ENCODE results near the gene DHX32. TPM values are rescaled to one million over a fixed set of nuclear protein-coding genes. Genes with fewer than 3 reads are reported as not detected.

The DHX32 gene
- total RNA-seq, 1 experiment from 2014 or later, result 12.0 TPM

DNA sequence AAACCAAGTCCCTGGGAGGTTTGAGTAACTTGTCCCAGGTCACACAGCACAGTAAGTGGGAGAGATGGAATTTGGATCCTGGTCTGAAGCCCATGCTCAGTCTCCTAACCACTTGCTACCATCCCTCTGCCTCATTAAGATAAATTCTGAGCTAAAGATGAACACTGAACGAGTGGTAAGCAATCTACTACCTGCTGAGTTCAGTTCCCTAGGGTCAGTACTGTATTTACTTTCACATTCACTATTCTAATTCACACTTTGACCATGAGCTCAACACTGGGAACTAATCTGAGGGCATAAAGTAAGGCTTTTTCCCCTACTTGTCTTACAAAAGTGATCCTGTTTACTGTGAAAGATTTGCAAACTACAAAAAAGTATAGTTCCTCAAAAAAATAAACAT is 60.4 kb downstream of the DHX32 start:
- Mint-ChIP-seq H3K27ac (no peak overlapping the region), H3K36me3 (ENCODE audit: insufficient read depth in 1 of 3, low read depth in 3 of 3) (peaks cover 0 to 4% (median under 1%) of the 10 kb centered on the region in 3 experiments; a peak in 3 of 7 replicates), H3K27me3 (ENCODE audit: low read depth) (no peaks in the 10 kb centered on the region), H3K4me3 (no peak overlapping the region), H3K4me1 (peaks cover 5 to 6% of the 10 kb centered on the region in 2 experiments), H3K9me3 (no peaks in the 10 kb centered on the region)
- WGBS (ENCODE audit: extremely low coverage, insufficient read length, low lambda C conversion rate), result no CpG with 5 or more reads among the region's 1 CpG
- Histone ChIP-seq H2BK120ac (ENCODE audit: low read depth, low read length, poor library complexity, severe bottlenecking) (no peak overlapping the region), H3K27ac (ENCODE audit: insufficient read length, low read depth, low read length) (no peak overlapping the region), H2AFZ (ENCODE audit: low read length) (no peak overlapping the region), H4K91ac (ENCODE audit: insufficient read length, low read depth, low read length) (no peak overlapping the region), H3K14ac (ENCODE audit: insufficient read depth, low read length) (no peak overlapping the region), H2BK5ac (ENCODE audit: insufficient read length, low read length) (no peak overlapping the region), H3K23me2 (ENCODE audit: insufficient read length, low read depth, low read length, poor library complexity, severe bottlenecking) (no peaks in the 10 kb centered on the region), H2BK20ac (ENCODE audit: low read depth, low read length, poor library complexity, severe bottlenecking) (no peak overlapping the region), H2BK15ac (ENCODE audit: low read depth, low read length) (no peak overlapping the region), H3K18ac (ENCODE audit: insufficient read length, low read depth, low read length) (no peak overlapping the region), H3K4me1 (ENCODE audit: insufficient read depth, low read length) (0 out of 2 replicates have a peak, but pooled peaks cover 2% of the 10 kb centered on the region), H3K9me3 (ENCODE audit: control insufficient read depth, low read depth, low read length) (no peaks in the 10 kb centered on the region), H2BK12ac (ENCODE audit: insufficient read length, low read depth, low read length) (no peak overlapping the region), H4K8ac (replicated peaks; ENCODE audit: insufficient read length, low read depth, low read length) (no peak overlapping the region), H3K56ac (ENCODE audit: insufficient read length, low read depth, low read length) (no peak overlapping the region), H4K20me1 (ENCODE audit: control insufficient read depth, insufficient read depth, insufficient read length) (no peaks in the 10 kb centered on the region), H3T11ph (ENCODE audit: low read length) (no peak overlapping the region), H3K23ac (ENCODE audit: insufficient read length, low read depth, low read length) (no peak overlapping the region), H3K4ac (ENCODE audit: low read depth, low read length) (no peak overlapping the region), H3K27me3 (ENCODE audit: insufficient read depth, low read length) (no peaks in the 10 kb centered on the region), H3K9ac (ENCODE audit: extremely low read depth, insufficient read length, low read length) (no peak overlapping the region), H2AK5ac (ENCODE audit: insufficient read length, low read length) (no peak overlapping the region), H4K5ac (ENCODE audit: insufficient read length, low read depth, low read length) (no peak overlapping the region), H3K4me2 (ENCODE audit: insufficient read depth, insufficient read length, low read length) (no peak overlapping the region), H3K79me1 (ENCODE audit: insufficient read depth, low read depth, low read length, poor library complexity, severe bottlenecking) (peaks cover 2% of the 10 kb centered on the region), H3K79me2 (ENCODE audit: insufficient read depth, low read length) (peaks cover 22% of the 10 kb centered on the region)
- DNase-seq, result no peak
- TF ChIP-seq, protein P1, sequence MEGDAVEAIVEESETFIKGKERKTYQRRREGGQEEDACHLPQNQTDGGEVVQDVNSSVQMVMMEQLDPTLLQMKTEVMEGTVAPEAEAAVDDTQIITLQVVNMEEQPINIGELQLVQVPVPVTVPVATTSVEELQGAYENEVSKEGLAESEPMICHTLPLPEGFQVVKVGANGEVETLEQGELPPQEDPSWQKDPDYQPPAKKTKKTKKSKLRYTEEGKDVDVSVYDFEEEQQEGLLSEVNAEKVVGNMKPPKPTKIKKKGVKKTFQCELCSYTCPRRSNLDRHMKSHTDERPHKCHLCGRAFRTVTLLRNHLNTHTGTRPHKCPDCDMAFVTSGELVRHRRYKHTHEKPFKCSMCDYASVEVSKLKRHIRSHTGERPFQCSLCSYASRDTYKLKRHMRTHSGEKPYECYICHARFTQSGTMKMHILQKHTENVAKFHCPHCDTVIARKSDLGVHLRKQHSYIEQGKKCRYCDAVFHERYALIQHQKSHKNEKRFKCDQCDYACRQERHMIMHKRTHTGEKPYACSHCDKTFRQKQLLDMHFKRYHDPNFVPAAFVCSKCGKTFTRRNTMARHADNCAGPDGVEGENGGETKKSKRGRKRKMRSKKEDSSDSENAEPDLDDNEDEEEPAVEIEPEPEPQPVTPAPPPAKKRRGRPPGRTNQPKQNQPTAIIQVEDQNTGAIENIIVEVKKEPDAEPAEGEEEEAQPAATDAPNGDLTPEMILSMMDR (conservative IDR thresholded peaks at IDR 0.05), result no peak
